GM18867 (cell line): Measurements from ENCODE around the gene ARID5B.
"Not testable (repeated sequence)": the region's sequence is repeated elsewhere in the genome, so short reads cannot be mapped to it uniquely, and the experiment has no call there.

Experiments
- ATAC-seq: cut with Tn5 transposase; IDR thresholded peaks from one replicate; pipeline ENCODE4 v1.9.1; 2021; ENCODE audit warnings: mild to moderate bottlenecking, moderate library complexity; ENCODE audit not compliant: unreplicated experiment

ARID5B gene, protein sequence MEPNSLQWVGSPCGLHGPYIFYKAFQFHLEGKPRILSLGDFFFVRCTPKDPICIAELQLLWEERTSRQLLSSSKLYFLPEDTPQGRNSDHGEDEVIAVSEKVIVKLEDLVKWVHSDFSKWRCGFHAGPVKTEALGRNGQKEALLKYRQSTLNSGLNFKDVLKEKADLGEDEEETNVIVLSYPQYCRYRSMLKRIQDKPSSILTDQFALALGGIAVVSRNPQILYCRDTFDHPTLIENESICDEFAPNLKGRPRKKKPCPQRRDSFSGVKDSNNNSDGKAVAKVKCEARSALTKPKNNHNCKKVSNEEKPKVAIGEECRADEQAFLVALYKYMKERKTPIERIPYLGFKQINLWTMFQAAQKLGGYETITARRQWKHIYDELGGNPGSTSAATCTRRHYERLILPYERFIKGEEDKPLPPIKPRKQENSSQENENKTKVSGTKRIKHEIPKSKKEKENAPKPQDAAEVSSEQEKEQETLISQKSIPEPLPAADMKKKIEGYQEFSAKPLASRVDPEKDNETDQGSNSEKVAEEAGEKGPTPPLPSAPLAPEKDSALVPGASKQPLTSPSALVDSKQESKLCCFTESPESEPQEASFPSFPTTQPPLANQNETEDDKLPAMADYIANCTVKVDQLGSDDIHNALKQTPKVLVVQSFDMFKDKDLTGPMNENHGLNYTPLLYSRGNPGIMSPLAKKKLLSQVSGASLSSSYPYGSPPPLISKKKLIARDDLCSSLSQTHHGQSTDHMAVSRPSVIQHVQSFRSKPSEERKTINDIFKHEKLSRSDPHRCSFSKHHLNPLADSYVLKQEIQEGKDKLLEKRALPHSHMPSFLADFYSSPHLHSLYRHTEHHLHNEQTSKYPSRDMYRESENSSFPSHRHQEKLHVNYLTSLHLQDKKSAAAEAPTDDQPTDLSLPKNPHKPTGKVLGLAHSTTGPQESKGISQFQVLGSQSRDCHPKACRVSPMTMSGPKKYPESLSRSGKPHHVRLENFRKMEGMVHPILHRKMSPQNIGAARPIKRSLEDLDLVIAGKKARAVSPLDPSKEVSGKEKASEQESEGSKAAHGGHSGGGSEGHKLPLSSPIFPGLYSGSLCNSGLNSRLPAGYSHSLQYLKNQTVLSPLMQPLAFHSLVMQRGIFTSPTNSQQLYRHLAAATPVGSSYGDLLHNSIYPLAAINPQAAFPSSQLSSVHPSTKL

DNA sequence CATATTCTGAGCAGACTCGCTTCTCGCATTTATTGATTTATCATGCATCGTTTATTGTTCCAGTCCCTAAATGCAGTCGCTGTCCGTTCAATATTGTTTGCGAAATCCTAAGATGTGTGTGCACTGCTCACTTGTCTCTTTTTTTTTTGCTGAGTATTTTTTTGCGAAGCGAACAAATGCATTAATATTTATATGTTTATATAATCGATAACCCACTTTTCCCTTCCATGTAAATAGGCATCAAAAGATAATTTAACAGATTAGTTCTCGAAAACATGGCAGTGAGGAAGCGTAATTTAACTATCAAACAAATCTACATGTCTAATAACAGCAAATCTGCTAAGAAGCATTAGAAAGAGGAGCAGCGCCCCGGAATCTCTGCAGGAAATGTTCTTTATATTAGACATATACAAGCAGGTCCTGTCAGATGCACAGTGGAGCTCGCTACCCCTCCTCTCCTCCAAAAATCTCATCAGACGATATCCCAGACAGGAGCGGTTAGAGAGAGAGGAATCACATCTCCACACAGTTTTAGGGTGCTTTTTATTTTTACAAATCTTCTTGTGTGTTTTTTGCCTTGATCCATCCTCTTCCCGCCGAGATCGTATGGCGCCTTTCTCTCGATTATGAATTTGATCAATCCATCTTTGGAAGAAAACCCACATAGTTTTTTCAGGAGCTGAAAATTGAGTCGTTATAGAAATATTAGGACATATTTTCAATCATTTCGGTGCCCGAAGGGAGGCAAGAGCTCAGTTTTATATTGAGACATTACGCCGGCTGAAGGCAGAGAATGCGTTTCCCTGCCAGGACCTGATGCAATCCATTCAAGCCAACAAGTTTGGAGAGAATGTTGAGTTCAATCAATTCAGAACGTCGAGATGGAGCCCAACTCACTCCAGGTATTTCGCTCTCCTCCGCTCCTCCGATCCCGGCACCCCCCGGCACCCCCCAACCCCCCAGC lies at the start of gene ARID5B:
Gene ARID5B (plus strand): TSS at position 871 of the 964 bp plus-strand sequence. CDS start 11 bp downstream, at position 882.
- ATAC-seq: no peak

DNA sequence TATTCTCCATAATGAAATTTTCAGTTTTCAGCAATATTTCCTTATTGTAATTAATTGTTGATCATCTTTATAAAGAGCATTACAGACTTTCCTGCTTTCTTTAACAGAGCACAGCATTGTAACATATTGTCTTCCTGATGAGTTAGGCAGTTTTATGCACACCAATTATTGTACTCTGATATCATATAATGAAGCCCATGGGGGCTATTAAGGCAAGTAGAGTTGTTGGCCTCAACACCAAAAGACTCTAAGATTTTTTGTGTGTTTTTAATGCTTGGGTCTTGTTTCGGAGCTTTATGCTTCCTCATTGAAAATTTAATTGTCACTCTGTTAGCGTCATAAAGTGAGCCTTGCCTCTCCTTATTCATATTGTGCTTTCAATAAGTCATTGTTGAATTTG lies 49.2 kb upstream of the ARID5B start:
- ATAC-seq: no peak

DNA sequence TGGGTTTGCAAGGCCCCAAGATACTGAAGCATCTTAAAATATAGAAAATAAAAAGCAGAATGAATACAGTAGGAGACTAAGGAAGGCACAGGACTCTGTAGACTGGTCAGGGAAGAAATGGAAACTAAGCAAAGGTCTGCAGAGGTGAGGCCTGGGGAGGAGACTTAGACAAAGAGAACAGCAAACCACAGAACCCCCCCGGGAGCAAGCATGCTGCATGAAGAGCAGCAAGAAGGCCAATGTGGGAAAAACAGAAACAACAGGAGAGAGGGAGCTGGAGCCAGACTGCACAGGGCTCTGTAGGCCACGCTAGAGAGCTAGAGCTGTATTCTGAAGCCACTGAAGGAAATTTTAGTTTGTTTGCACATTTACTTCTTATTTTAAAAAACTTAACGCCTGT lies 45.7 kb upstream of the ARID5B start:
- no peak for ATAC-seq

DNA sequence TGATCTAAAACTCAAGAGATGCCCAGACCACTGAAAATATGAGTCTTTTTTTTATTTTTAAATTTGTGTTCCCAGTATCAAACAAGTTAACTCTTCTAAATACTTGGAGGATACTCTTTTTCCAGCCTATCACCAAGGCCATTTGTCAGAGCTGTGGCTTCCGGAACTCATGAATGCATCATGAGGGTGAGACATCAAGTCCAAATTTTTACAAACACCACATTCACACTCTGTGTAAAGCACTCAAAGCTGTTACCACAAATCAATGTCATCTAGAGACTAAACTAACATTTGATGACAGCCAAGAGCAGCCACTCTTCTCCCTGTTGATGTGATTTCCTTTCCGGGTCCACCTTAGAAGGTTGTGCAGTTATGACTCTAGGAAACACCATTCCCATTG lies 43.8 kb upstream of the ARID5B start:
- no peak for ATAC-seq

DNA sequence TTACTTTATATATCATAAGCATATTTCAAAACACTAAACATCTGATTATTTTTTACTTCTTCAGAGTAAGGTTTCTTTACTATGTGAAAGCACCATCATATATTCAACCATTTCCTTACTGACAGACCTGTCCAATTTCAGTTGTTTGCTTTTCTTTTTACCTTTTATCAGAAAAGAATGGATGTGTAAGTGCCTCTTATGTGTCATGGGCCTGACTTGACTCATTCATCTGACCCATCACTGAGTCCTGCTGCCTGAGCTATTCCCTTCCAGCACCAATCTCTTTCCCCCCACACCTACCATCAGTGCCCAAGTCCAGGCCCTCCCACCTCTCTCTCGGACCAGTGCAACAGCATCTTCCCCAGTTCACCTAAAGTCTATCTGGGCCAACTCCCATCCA lies 41.7 kb upstream of the ARID5B start:
- ATAC-seq: no peak

DNA sequence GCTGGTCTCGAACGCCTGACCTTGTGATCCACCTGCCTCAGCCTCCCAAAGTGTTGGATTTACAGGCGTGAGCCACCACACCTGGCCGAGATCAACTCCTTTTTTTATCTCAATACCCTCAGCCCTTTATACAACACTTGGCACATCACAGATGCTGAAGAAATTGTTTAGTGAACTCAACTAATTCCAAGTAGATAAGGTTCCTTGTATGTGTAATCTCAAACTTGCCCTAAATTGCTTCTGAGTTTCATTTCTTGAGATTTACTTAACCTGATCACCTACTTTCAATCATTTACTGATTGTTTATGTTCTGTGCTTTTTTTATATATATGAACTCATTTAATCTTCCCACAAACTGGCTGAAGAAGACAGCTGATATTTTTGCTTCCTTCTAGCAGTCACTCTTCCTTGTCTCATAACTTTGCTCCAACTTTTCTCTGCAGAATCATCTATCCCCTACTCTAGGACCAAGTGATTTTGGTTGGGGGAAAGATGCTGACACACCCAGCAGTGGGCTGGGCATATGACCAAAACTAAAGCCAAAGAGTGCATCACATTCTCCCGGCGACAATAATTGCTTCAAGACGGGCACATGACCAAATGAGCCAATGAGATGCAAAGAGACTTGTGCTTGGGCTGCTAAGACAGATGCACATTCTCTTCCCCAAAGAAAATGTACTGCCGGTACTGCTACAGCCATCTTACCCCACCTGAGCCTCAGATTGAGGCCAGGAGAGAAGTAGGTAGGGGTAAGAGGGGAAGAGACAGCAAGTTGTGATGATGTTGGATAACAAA lies 40.3 kb upstream of the ARID5B start:
- no peak for ATAC-seq

DNA sequence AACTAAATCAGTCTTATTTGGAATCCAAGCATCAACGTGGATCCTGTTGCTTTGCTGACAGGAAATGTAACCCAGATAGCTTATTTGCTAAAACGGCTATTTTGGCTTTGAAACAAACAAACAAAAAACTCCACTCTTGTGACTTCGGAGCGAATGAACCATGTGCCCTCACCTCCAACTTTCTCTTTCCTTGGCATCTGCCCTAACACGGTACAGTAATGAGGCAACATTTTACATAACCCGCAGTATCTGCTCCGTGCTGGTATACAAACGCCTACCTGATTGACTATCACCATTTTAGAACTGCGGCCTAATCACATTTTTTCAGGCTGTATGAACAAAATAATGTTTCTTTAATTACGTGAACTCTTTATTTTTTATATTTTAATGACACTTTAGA lies 37.5 kb upstream of the ARID5B start:
- ATAC-seq: no peak

DNA sequence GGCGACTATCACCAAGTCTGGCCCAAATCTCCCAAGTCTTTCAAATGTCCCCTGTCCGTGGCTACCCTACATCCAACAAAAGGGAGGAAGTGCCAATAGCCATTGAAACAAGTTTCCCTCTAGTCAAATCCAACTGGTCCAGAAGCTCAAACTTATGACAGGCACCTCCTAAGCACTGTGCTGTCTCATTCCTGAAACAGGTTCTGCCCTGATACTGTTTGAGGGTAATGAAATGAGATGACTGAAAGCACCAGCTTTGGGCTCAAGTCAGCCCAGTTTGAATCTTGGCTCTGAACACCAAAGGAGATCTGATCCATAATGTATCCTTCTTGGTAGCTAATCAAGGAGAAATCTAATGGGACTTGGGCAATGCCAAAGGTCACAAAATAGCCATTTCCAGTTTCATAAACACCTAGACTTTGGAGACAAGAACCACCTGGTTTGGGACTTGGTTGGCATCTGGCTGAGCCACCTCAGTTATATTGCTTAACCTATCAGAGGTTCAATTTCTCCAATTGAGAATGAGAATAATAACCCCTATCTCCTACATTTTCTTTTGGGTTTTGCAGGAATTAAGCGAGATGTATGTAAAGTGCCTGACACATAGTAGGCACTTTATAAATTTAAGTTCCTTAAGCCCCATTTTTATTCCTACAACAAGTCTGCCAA lies 34.7 kb upstream of the ARID5B start:
- ATAC-seq: no peak

DNA sequence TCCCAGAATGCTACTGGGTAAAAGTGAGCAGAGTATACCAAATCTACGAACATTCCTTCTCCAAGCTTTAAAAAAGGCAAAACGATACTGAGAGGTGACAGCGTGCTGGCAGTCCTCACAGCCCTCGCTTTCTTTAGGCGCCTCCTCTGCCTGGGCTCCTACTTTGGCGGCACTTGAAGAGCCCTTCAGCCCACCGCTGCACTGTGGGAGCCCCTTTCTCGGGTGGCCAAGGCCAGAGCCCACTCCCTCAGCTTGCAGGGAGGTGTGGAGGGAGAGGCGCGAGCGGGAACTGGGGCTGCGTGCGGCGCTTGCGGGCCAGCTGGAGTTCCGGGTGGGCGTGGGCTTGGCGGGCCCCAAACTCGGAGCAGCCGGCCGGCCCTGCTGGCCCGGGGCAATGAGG lies 34.1 kb upstream of the ARID5B start:
- ATAC-seq: not testable (repeated sequence)

DNA sequence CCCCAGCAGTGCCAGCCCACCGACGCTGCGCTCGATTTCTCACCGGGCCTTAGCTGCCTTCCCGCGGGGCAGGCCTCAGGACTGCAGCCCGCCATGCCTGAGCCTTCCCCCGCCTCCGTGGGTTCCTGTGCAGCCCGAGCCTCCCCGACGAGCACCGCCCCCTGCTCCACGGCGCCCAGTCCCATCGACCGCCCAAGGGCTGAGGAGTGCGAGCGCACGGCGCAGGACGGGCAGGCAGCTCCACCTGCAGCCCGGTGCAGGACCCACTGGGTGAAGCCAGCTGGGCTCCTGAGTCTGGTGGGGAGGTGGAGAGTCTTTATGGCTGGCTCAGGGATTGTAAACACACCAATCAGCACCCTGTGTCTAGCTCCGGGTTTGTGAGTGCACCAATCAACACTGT lies 33.7 kb upstream of the ARID5B start:
- not testable (repeated sequence) for ATAC-seq

DNA sequence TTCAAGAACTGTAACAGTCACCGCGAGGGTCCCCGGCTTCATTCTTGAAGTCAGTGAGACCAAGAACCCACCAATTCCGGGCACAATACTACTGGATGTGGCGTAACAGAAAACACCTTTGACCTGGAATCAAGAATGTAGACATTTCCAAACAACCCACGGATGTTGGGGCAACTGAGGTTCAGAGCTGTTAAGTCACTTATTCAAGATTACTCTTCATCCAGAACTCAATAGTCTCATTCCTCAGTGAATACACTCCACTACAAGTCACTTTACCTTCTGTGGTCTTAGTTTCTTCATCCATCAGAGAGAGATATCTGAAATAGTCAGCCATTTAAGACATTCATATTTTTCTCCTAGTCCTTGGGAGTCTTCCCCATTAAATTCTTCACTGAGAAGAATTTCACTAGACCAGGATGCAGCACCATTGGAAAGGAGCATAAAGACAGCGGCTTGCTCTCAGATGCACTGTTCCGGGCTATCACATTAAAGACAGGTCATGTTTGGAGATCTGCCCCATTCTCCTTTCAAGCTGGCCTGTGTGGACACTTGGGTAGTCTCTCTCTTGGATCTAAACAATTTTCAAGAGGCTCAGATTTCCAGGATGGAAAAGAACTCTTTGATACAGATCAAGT lies 32.3 kb upstream of the ARID5B start:
- ATAC-seq: no peak

DNA sequence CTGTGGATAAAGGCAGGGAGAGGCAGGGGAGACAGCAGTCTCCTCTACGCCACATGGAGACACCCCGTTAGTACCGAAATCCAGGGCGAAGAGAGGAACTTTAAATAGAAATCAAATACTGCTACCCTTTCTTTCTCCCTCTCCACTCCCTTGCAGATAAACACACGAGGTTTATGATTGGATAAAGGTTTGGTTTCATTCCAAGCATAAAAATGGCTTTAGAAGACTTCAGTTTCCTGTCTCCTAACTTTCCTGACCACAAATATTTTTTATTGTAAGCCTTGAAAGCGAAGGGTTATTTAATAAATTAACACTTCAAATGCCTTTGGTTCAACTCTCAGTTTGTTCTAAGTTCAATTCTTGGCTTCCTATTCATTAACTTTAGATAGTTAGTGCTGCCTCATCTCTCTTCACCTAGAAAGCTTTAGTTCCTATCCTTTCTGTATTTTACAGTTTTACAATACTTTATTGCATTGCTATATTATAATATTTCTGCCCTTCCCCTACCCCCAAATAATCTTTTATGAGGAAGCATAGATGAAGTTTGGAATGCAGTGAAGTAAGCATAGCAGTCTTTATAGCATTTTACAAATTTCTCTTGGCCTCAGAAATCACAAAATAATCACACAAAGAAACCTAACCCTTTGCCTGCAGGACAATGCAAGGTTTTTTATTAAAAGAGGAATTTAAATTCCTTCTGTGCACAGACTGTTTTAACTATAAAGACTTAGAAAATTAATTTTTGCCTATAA lies 31.5 kb upstream of the ARID5B start:
- ATAC-seq: no peak

DNA sequence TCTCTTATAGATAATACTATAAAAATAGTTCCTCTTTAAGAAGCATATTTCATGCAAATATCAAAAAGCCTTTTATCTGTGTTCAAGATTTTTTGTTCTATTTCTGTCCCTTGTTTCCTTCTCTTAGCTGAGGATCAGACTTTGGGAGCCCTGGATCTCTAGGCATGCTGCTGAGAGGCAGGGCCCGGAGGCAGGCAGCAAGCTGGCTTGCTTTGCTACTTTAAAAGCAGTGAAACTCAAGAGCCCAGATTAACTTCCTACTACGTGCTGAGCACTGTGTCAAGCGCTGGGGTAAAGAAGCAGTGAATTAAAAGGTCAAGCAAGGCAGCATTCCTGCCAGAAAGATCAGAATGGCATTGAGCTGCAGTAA lies 31.0 kb upstream of the ARID5B start:
- no peak for ATAC-seq

DNA sequence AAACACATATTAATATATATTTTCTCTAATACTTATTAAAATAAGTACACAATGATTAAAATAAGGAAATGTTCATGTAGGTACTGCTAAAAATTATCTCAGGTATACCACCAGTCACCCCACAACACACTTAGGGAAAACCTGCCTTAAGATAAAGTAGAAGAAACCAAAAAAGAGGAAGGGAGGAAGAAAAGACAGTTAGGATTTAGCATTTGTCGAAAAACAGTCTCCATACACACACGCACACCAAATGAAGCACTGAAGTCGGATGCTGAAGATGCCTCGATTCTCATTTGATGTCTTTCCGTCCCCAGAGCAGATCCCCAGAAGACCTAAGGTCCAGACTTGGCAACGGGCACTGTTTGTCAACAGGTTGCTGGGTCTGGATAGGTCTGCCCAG lies 30.0 kb upstream of the ARID5B start:
- ATAC-seq: no peak

DNA sequence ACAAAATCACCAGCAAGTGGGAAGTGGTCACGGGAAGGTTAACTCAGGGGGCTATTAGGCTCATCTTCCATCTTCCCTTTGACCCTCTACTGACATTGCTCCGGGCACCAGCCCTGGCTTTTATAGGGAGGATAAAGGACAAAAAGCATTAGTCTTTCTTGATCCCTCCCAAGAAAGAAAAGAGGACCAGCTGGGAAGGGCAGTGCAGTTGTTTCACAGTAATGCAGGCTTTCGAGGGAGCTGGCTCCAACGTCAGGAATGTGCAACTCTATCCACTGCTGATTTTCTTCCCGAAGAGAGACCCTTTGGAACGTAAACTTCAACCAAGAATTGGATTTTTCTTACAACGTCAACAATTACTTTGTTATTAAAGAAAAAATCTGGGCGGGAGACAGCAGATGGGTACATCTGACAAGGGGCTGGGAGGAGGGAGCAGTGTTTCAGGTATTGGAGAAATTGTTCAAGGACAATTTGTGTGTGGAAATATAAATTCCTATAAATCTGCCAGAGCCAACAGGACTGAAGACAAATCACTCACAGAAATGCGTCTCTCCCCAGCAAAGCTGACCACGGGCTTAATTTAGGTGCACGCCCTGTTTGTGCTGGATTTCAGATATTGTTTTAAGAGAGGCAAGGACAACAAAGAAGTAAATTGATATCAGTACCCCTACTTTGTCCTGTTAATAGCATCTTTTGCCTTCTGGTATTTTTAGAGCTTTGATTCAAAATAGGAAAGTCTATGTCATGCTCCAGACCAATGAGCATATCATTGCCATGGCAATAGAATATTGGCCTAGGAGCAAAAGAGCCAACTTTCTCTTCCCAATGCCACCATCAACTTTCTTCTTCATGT lies 23.4 kb upstream of the ARID5B start:
- no peak for ATAC-seq

DNA sequence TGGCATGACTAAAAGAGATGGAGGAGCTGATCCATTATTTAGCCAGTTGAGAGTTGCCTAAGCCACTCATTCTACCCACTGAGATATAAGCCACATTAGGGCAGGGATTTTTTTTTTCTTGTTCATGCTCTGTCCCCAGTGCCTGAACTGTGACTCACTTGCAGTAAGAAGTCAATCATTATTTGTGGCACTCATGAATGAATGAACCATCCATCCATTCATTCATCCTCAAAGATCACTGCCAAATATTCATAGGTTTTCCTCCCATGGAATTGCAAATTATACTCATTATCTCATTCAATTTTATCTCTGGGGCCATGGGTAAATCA lies 22.8 kb upstream of the ARID5B start:
- ATAC-seq: no peak
